ENCODE measurements around the gene BCL2L12.
"Not testable (repeated sequence)": the region's sequence is repeated elsewhere in the genome, so short reads cannot be mapped to it uniquely, and the experiment has no call there.

BCL2L12 gene

GRCh38 chr19:49713236-49713845, 47.6 kb downstream of the BCL2L12 start:
- no peak for DNase-seq

- no peak for DNase-seq
Observed at GRCh38 chr19:49716154-49716553, 50.4 kb downstream of the BCL2L12 start.

- DNase-seq, result no peak
Observed at GRCh38 chr19:49718511-49718910, 52.8 kb downstream of the BCL2L12 start.

GRCh38 chr19:49718991-49719390, 53.3 kb downstream of the BCL2L12 start:
- DNase-seq, result no peak

- DNase-seq, result not testable (repeated sequence)
Observed at GRCh38 chr19:49719420-49719819, 53.7 kb downstream of the BCL2L12 start.

All from fibroblast of skin of abdomen (primary cell).